CD4-positive, alpha-beta T cell treated with Interleukin-15 for 4 hours (primary cell): Measurements from ENCODE around the gene GASK1A.

Experiments
- DNase-seq: peaks from one replicate; pipeline ENCODE4 v3.0.0-alpha.2; 2020; ENCODE audit warnings: low spot score

The GASK1A gene

GRCh38 chr3:42982645-42983412 lies 3.7 kb downstream of the GASK1A start:
- no peak for DNase-seq

GRCh38 chr3:42983927-42984326 lies 4.8 kb downstream of the GASK1A start:
- no peak for DNase-seq

- DNase-seq: no peak
Measured at GRCh38 chr3:42984701-42985100, 5.6 kb downstream of the GASK1A start.

- DNase-seq: no peak
Measured at GRCh38 chr3:42988097-42988496, 9.0 kb downstream of the GASK1A start.

GRCh38 chr3:42988566-42988965 lies 9.5 kb downstream of the GASK1A start:
- no peak for DNase-seq

- DNase-seq: no peak
Measured at GRCh38 chr3:42991341-42992315, 12.5 kb downstream of the GASK1A start.

GRCh38 chr3:42994595-42994994 lies 15.5 kb downstream of the GASK1A start:
- DNase-seq: no peak

- no peak for DNase-seq
Measured at GRCh38 chr3:42996021-42996420, 16.9 kb downstream of the GASK1A start.

GRCh38 chr3:42996633-42997075 lies 17.5 kb downstream of the GASK1A start:
- DNase-seq: no peak

GRCh38 chr3:42999212-42999611 lies 20.1 kb downstream of the GASK1A start:
- DNase-seq: no peak

- no peak for DNase-seq
Measured at GRCh38 chr3:42999632-43000031, 20.5 kb downstream of the GASK1A start.

- DNase-seq: no peak
Measured at GRCh38 chr3:43000387-43000786, 21.3 kb downstream of the GASK1A start.

GRCh38 chr3:43001094-43001553 lies 22.0 kb downstream of the GASK1A start:
- DNase-seq: no peak

- DNase-seq: no peak
Measured at GRCh38 chr3:43001556-43002121, 22.5 kb downstream of the GASK1A start.

- no peak for DNase-seq
Measured at GRCh38 chr3:43004282-43004681, 25.2 kb downstream of the GASK1A start.

- DNase-seq: no peak
Measured at GRCh38 chr3:43005253-43005652, 26.1 kb downstream of the GASK1A start.

- DNase-seq: no peak
Measured at GRCh38 chr3:43005981-43006380, 26.9 kb downstream of the GASK1A start.

- DNase-seq: no peak
Measured at GRCh38 chr3:43006825-43007224, 27.7 kb downstream of the GASK1A start.

- no peak for DNase-seq
Measured at GRCh38 chr3:43009547-43009946, 30.4 kb downstream of the GASK1A start.

- DNase-seq: no peak
Measured at GRCh38 chr3:43010638-43011037, 31.5 kb downstream of the GASK1A start.

- no peak for DNase-seq
Measured at GRCh38 chr3:43011638-43012037, 32.5 kb downstream of the GASK1A start.

GRCh38 chr3:43012174-43012573 lies 33.1 kb downstream of the GASK1A start:
- no peak for DNase-seq

GRCh38 chr3:43013256-43013655 lies 34.1 kb downstream of the GASK1A start:
- no peak for DNase-seq
